Left lung (tissue), 10 donors: ENCODE measurements around the gene RIT2. TPM values are rescaled to one million over a fixed set of nuclear protein-coding genes. Genes with fewer than 3 reads are reported as not detected.

Experiments
- ATAC-seq: fragments of 200-7000 bp; cut with Tn5 transposase; one replicate; pipeline ENCODE4 v1.9.1; 2020; ENCODE audit warnings: moderate library complexity
- DNase-seq, 4 donors: peaks; one replicate each; pipeline ENCODE4 v3.0.0-alpha.2; 2013 to 2020
- H3K27ac ChIP-seq, 2 donors: fragments of 200-600 bp; sonication (generic) in 1 of 2; one replicate each; pipeline versions ENCODE4 v1.5.0 to v1.8.0; 2020 to 2021
- H3K27me3 ChIP-seq, 2 donors: fragments of 200-600 bp; sonication (generic) in 1 of 2; one replicate each; pipeline versions ENCODE4 v1.5.0 to v1.8.0; 2020 to 2021
- H3K36me3 ChIP-seq, 2 donors: fragments of 200-600 bp; sonication (generic) in 1 of 2; one replicate each; pipeline versions ENCODE4 v1.5.0 to v1.8.0; 2020 to 2021
- H3K4me1 ChIP-seq, 2 donors: fragments of 200-600 bp; one replicate each; pipeline ENCODE4 v1.8.0; 2021
- H3K4me3 ChIP-seq, 2 donors: fragments of 200-600 bp; sonication (generic) in 1 of 2; one replicate each; pipeline versions ENCODE4 v1.5.0 to v1.8.0; 2020 to 2021; ENCODE audit warnings: mild to moderate bottlenecking in 1 of 2
- H3K9me3 ChIP-seq, 2 donors: fragments of 200-600 bp; sonication (generic) in 1 of 2; one replicate each; pipeline versions ENCODE4 v1.5.0 to v1.8.0; 2020 to 2021
- CTCF ChIP-seq, 2 donors: fragments of 200-600 bp; sonication (generic) in 1 of 2; IDR thresholded peaks; one replicate each; pipeline versions ENCODE4 v1.5.0 to v1.8.0; 2021; ENCODE audit warnings: antibody characterized with exemption in 2 of 2
- intact Hi-C, 2 donors: fragments of 100-400 bp; cut with DNase I; formaldehyde crosslinking; loops; one replicate each; pipeline versions ENCODE4 v1.11.2 to v1.14.2; 2022
- polyA plus RNA-seq, 6 donors: library from polyadenylated mRNA; unstranded; fragments of 120-200 nt; gene quantifications; one replicate each; pipeline ENCODE4 v1.2.1, GENCODE V29; 2013; ENCODE audit not compliant: insufficient read length in 6 of 6
- total RNA-seq, 2 donors: library from RNA; stranded (reverse); fragmentation: NEBNext Ultra II Directional; extraction: Animal tissue kit (Norgen Biotek cat#: 25700); gene quantifications; one replicate each; pipeline ENCODE4 v1.2.1, GENCODE V29; 2021
- donor health status: DM: no; HTN: yes; CAD: no.
- donor health status: DM: no; HTN: no; CAD: no.

Gene RIT2
- total and polyA plus RNA-seq, 8 donors = not detected

GRCh38 chr18:42822711-42823110, 292.8 kb downstream of the RIT2 start:
- TF ChIP-seq CTCF (IDR thresholded peaks at IDR 0.05) = no peak
- no peak for DNase-seq
- H3K27me3 ChIP-seq = no peaks in the 10 kb centered on the region
- H3K4me3 ChIP-seq = no peak overlapping the region
- intact Hi-C loops = no loop called here
- ATAC-seq = no peak
- no peaks in the 10 kb centered on the region for H3K4me1 ChIP-seq
- H3K27ac ChIP-seq = no peak overlapping the region
- no peaks in the 10 kb centered on the region for H3K36me3 ChIP-seq
- H3K9me3 ChIP-seq = no peaks in the 10 kb centered on the region

- no peak overlapping the region for H3K27ac ChIP-seq
- TF ChIP-seq CTCF (IDR thresholded peaks at IDR 0.05) = no peak
- H3K36me3 ChIP-seq = no peaks in the 10 kb centered on the region
- intact Hi-C loops = no loop called here
- H3K4me1 ChIP-seq = no peaks in the 10 kb centered on the region
- no peaks in the 10 kb centered on the region for H3K9me3 ChIP-seq
- DNase-seq (no peak), ATAC-seq (no peak)
- H3K4me3 ChIP-seq = no peak overlapping the region
- no peaks in the 10 kb centered on the region for H3K27me3 ChIP-seq
Observed at GRCh38 chr18:42821492-42821891, 294.0 kb downstream of the RIT2 start.

- no peaks in the 10 kb centered on the region for H3K27me3 ChIP-seq
- H3K9me3 ChIP-seq = no peaks in the 10 kb centered on the region
- no peak for ATAC-seq
- H3K4me1 ChIP-seq = no peaks in the 10 kb centered on the region
- no peak overlapping the region for H3K4me3 ChIP-seq
- TF ChIP-seq CTCF (IDR thresholded peaks at IDR 0.05) = no peak
- no peak overlapping the region for H3K27ac ChIP-seq
- DNase-seq = peak in 1 of 4 donors; percentile 8
- intact Hi-C loops = no loop called here
- H3K36me3 ChIP-seq = no peaks in the 10 kb centered on the region
Observed at GRCh38 chr18:42814618-42815017, 300.9 kb downstream of the RIT2 start.

- Histone ChIP-seq H3K36me3 (no peaks in the 10 kb centered on the region), H3K27ac (no peak overlapping the region), H3K9me3 (no peaks in the 10 kb centered on the region), H3K4me3 (no peak overlapping the region), H3K27me3 (no peaks in the 10 kb centered on the region), H3K4me1 (no peaks in the 10 kb centered on the region)
- TF ChIP-seq CTCF (IDR thresholded peaks at IDR 0.05) = no peak
- no peak for ATAC-seq
- DNase-seq = peak in 1 of 4 donors; percentile 11
- intact Hi-C loops = no loop called here
Observed at GRCh38 chr18:42814184-42814583, 301.3 kb downstream of the RIT2 start.

- Histone ChIP-seq H3K27ac (no peak overlapping the region), H3K4me3 (no peak overlapping the region), H3K36me3 (no peaks in the 10 kb centered on the region), H3K9me3 (no peaks in the 10 kb centered on the region), H3K4me1 (no peaks in the 10 kb centered on the region), H3K27me3 (no peaks in the 10 kb centered on the region)
- intact Hi-C loops = no loop called here
- no peak for DNase-seq
- no peak for TF ChIP-seq CTCF (IDR thresholded peaks at IDR 0.05)
- ATAC-seq = no peak
Observed at GRCh38 chr18:42813570-42813969, 301.9 kb downstream of the RIT2 start.
